ENCODE results near the gene PIERCE2. TPM values are rescaled to one million over a fixed set of nuclear protein-coding genes. Genes with fewer than 3 reads are reported as not detected.
"Not testable (repeated sequence)": the region's sequence is repeated elsewhere in the genome, so short reads cannot be mapped to it uniquely, and the experiment has no call there.

PIERCE2 gene
- total and polyA plus RNA-seq, 2 of the 13 experiments (the other 11 are each of a cell fraction or from before 2014, with no cell fraction given), result 0.09 TPM; not detected in 1

GRCh38 chr15:55407498-55408011 is 740 bp upstream of the PIERCE2 start (continued):
- 0 out of 2 replicates have a peak, but pooled peaks have one; percentile 18 for TF ChIP-seq PRMT3 (CRISPR knock-in tag; IDR thresholded peaks at IDR 0.05; ENCODE audit: borderline replicate concordance, low read depth)
- peak; percentile 61; the same call in 1 of the 2 replicates for TF ChIP-seq ZNF749 (CRISPR knock-in tag; IDR thresholded peaks at IDR 0.05; ENCODE audit: borderline replicate concordance)

- Histone ChIP-seq H3K4me3 (replicated peaks in 1 of 3; ENCODE audit: insufficient read depth in 1 of 3, low read depth in 2 of 3, low read length in 3 of 3) (peak overlapping the region; percentile 66 to 86 (median 76); a peak in 5 of 6 replicates), H3K27ac (ENCODE audit: extremely low read length, insufficient read depth, low read length) (peak overlapping the region; percentile 89), H3K4me2 (ENCODE audit: low read depth, low read length) (peak overlapping the region; percentile 94), H3K4me1 (ENCODE audit: insufficient read depth, low read length) (peaks cover 29% of the 10 kb centered on the region), H3K9ac (ENCODE audit: insufficient read depth, low read depth, low read length) (peak overlapping the region; percentile 61), H2AFZ (ENCODE audit: low read length) (peak overlapping the region; percentile 86)
- peak; percentile 59; the same call in 1 of the 2 replicates for TF ChIP-seq ZNF460 (CRISPR knock-in tag; IDR thresholded peaks at IDR 0.05; ENCODE audit: borderline replicate concordance)
- CTCF ChIA-PET (ENCODE audit: low intra/inter-chr PET ratio, low total read pairs); H3K27me3 ChIP-seq (ENCODE audit: control insufficient read depth in 1 of 2, insufficient read depth in 2 of 2, low read length in 2 of 2); H3K36me3 ChIP-seq (replicated peaks in 1 of 2; ENCODE audit: control insufficient read depth in 1 of 2, insufficient read depth in 2 of 2, low read length in 2 of 2); H4K20me1 ChIP-seq (ENCODE audit: insufficient read depth, low read length); in situ Hi-C loops (cut with HindIII; ENCODE audit: extremely low pct_ligation_motif_present, low pct_unique_long_range_greater_than_20kb); FAIRE-seq; ATAC-seq; DNase-seq (ENCODE audit: low spot score); H3K9me3 ChIP-seq (ENCODE audit: low read length); BruUV-seq (replicated peaks); H3K79me2 ChIP-seq (ENCODE audit: insufficient read depth, low read length): not testable (repeated sequence)
- POLR2A ChIA-PET, result interaction anchor here (1.0 to 2.4 kb wide), 5 partner anchors 8 to 212 kb away, joined by 3 to 30 read pairs (median 5); partner anchors contain the start of genes PIGB, PIGBOS1 and RSL24D1
- WGBS (ENCODE audit: low lambda C conversion rate), result 22% methylated on average over 14 of the region's 14 CpGs
- intact Hi-C loops (cut with micrococcal nuclease; ENCODE audit: unreplicated experiment), result loop anchor here (5.0 kb wide), 1 partner anchor 92 kb away; the partner anchor contains the start of genes PIGB and PIGBOS1
Measured at GRCh38 chr15:55408976-55409375, 681 bp downstream of the PIERCE2 start.

- FAIRE-seq; H3K4me1 ChIP-seq (ENCODE audit: insufficient read depth, low read length); H3K4me3 ChIP-seq (replicated peaks in 1 of 3; ENCODE audit: insufficient read depth in 1 of 3, low read depth in 2 of 3, low read length in 3 of 3); intact Hi-C loops (cut with micrococcal nuclease; ENCODE audit: unreplicated experiment); ATAC-seq; H4K20me1 ChIP-seq (ENCODE audit: insufficient read depth, low read length); H2AFZ ChIP-seq (ENCODE audit: low read length); H3K79me2 ChIP-seq (ENCODE audit: insufficient read depth, low read length); H3K4me2 ChIP-seq (ENCODE audit: low read depth, low read length); H3K9me3 ChIP-seq (ENCODE audit: low read length); BruUV-seq (replicated peaks); H3K27ac ChIP-seq (ENCODE audit: extremely low read length, insufficient read depth, low read length); H3K36me3 ChIP-seq (replicated peaks in 1 of 2; ENCODE audit: control insufficient read depth in 1 of 2, insufficient read depth in 2 of 2, low read length in 2 of 2); in situ Hi-C loops (cut with HindIII; ENCODE audit: extremely low pct_ligation_motif_present, low pct_unique_long_range_greater_than_20kb); DNase-seq (ENCODE audit: low spot score); CTCF ChIA-PET (ENCODE audit: low intra/inter-chr PET ratio, low total read pairs); H3K9ac ChIP-seq (ENCODE audit: insufficient read depth, low read depth, low read length); H3K27me3 ChIP-seq (ENCODE audit: control insufficient read depth in 1 of 2, insufficient read depth in 2 of 2, low read length in 2 of 2): not testable (repeated sequence)
- POLR2A ChIA-PET, result interaction anchor here (1.3 kb wide), 1 partner anchor 9 kb away, joined by 3 read pairs; the partner anchor contains the start of genes CCPG1 and PIERCE2
- WGBS (ENCODE audit: low lambda C conversion rate), result 67% methylated on average over 8 of the region's 8 CpGs
Measured at GRCh38 chr15:55417678-55418077, 9.4 kb downstream of the PIERCE2 start.

Measured in HepG2 (cell line).